Peyer's patch (tissue), 4 donors: Measurements from ENCODE around the gene WDR7. TPM values are rescaled to one million over a fixed set of nuclear protein-coding genes. Genes with fewer than 3 reads are reported as not detected.
A peak's percentile ranks its signal among the peaks of the same experiment; 100 is the strongest.

Experiments
- DNase-seq, 3 donors: peaks; one replicate each; pipeline ENCODE4 v3.0.0-alpha.2; 2017 to 2019
- H3K27ac ChIP-seq, 4 donors: fragments of 200-600 bp; sonication (generic); one replicate each; pipeline ENCODE4 v1.5.1; 2016 to 2019
- H3K27me3 ChIP-seq, 2 donors: fragments of 200-600 bp; sonication (generic); one replicate each; pipeline ENCODE4 v1.5.1; 2019
- H3K36me3 ChIP-seq, 3 donors: fragments of 200-600 bp; sonication (generic); one replicate each; pipeline ENCODE4 v1.5.1; 2016 to 2019
- H3K4me1 ChIP-seq, 4 donors: fragments of 200-600 bp; sonication (generic); one replicate each; pipeline ENCODE4 v1.5.1; 2016 to 2019
- H3K4me3 ChIP-seq, 4 donors: fragments of 200-600 bp; sonication (generic); 1 replicate in 3 of 4; 2 replicates in 1 of 4; pipeline ENCODE4 v1.5.1; 2016 to 2019; ENCODE audit warnings: mild to moderate bottlenecking in 1 of 4
- H3K9me3 ChIP-seq, 4 donors: fragments of 200-600 bp; sonication (generic); one replicate each; pipeline ENCODE4 v1.5.1; 2016 to 2019; ENCODE audit warnings: mild to moderate bottlenecking in 1 of 4
- CTCF ChIP-seq, 6 experiments: fragments of 450-650 bp in 4 of 6; fragments of 200-600 bp in 2 of 6; sonication (generic) in 1 of 6; IDR thresholded peaks; one replicate each; pipeline ENCODE4 v1.5.1; 2017 to 2019; ENCODE audit warnings: antibody characterized with exemption in 6 of 6, mild to moderate bottlenecking in 3 of 6, moderate library complexity in 1 of 6
- POLR2A ChIP-seq, 2 donors: fragments of 450-650 bp; IDR thresholded peaks; one replicate each; pipeline ENCODE4 v1.5.1; 2017; ENCODE audit warnings: antibody characterized with exemption in 2 of 2, mild to moderate bottlenecking in 2 of 2, moderate library complexity in 2 of 2
- total RNA-seq, 4 donors: library from RNA; depleted of rRNA; stranded (reverse); fragments of >200 nt; gene quantifications; one replicate each; pipeline ENCODE4 v1.1.0, GENCODE V29; 2016

Gene WDR7
- total RNA-seq, 4 donors from 2014 or later, result 28.0 to 60.2 (median 34.4) TPM

GRCh38 chr18:56639104-56639381 is 12.1 kb upstream of the WDR7 start:
- H3K4me3 ChIP-seq, result peak overlapping the region; percentile 64 to 89 (median 77)
- no peak for DNase-seq
- no peaks in the 10 kb centered on the region for H3K27me3 ChIP-seq
- peaks cover 0 to 21% (median 5%) of the 10 kb centered on the region in 4 donors for H3K4me1 ChIP-seq
- H3K27ac ChIP-seq, result peak overlapping the region; percentile 83 to 90 (median 86)
- no peaks in the 10 kb centered on the region for H3K36me3 ChIP-seq
- no peaks in the 10 kb centered on the region for H3K9me3 ChIP-seq
- TF ChIP-seq CTCF (IDR thresholded peaks at IDR 0.05), result no peak

GRCh38 chr18:56639571-56639970 is 11.6 kb upstream of the WDR7 start:
- DNase-seq, result no peak
- no peak overlapping the region for H3K27ac ChIP-seq
- TF ChIP-seq CTCF (IDR thresholded peaks at IDR 0.05) (no peak), POLR2A (IDR thresholded peaks at IDR 0.05) (no peak)
- no peak overlapping the region for H3K4me3 ChIP-seq
- H3K36me3 ChIP-seq, result no peaks in the 10 kb centered on the region
- H3K9me3 ChIP-seq, result no peaks in the 10 kb centered on the region
- H3K27me3 ChIP-seq, result no peaks in the 10 kb centered on the region
- H3K4me1 ChIP-seq, result peaks cover 0 to 21% (median 5%) of the 10 kb centered on the region in 4 donors

GRCh38 chr18:56641714-56642337 is 9.3 kb upstream of the WDR7 start:
- H3K27me3 ChIP-seq, result no peaks in the 10 kb centered on the region
- no peaks in the 10 kb centered on the region for H3K36me3 ChIP-seq
- H3K4me3 ChIP-seq, result no peak overlapping the region
- no peak overlapping the region for H3K27ac ChIP-seq
- TF ChIP-seq POLR2A (IDR thresholded peaks at IDR 0.05) (no peak), CTCF (IDR thresholded peaks at IDR 0.05) (no peak)
- no peaks in the 10 kb centered on the region for H3K9me3 ChIP-seq
- no peak for DNase-seq
- H3K4me1 ChIP-seq, result peaks cover 0 to 2% (median 0%) of the 10 kb centered on the region in 4 donors

GRCh38 chr18:56643381-56643780 is 7.8 kb upstream of the WDR7 start:
- Histone ChIP-seq H3K27ac (no peak overlapping the region), H3K4me3 (no peak overlapping the region), H3K9me3 (no peaks in the 10 kb centered on the region), H3K4me1 (no peaks in the 10 kb centered on the region), H3K27me3 (no peaks in the 10 kb centered on the region), H3K36me3 (no peaks in the 10 kb centered on the region)
- no peak for DNase-seq
- no peak for TF ChIP-seq CTCF (IDR thresholded peaks at IDR 0.05)

- no peak overlapping the region for H3K27ac ChIP-seq
- TF ChIP-seq POLR2A (IDR thresholded peaks at IDR 0.05), result no peak
- TF ChIP-seq CTCF (IDR thresholded peaks at IDR 0.05), result peak; percentile 23 to 57 (median 40)
- H3K36me3 ChIP-seq, result no peaks in the 10 kb centered on the region
- H3K4me1 ChIP-seq, result no peaks in the 10 kb centered on the region
- H3K27me3 ChIP-seq, result no peaks in the 10 kb centered on the region
- H3K9me3 ChIP-seq, result no peaks in the 10 kb centered on the region
- no peak for DNase-seq
- H3K4me3 ChIP-seq, result no peak overlapping the region
Measured at GRCh38 chr18:56645415-56646016, 5.6 kb upstream of the WDR7 start.
